MM.1S (cell line): ENCODE measurements around the gene ART5.

Source experiments
- DNase-seq: peaks from one replicate; pipeline ENCODE4 v3.0.0-alpha.2; 2015
- H2AFZ ChIP-seq: fragments of 300-600 bp; sonication (generic); 2 replicates; pipeline ENCODE4 v1.6.0; 2016; ENCODE audit warnings: antibody characterized with exemption, low read length
- H3F3A ChIP-seq: fragments of 300-600 bp; sonication (generic); 2 replicates; pipeline ENCODE4 v1.6.1; 2016; ENCODE audit warnings: mild to moderate bottlenecking, antibody characterized with exemption, low read length, moderate library complexity, mixed read lengths; ENCODE audit not compliant: insufficient read depth
- H3K27ac ChIP-seq: fragments of 300-600 bp; sonication (generic); 2 replicates; pipeline ENCODE4 v1.5.1; 2016; ENCODE audit warnings: mild to moderate bottlenecking, low read length
- H3K27me3 ChIP-seq: fragments of 300-600 bp; sonication (generic); replicated peaks from 2 replicates; pipeline ENCODE4 v1.6.0; 2016; ENCODE audit warnings: low read length; ENCODE audit not compliant: insufficient read depth
- H3K36me3 ChIP-seq: fragments of 300-600 bp; sonication (generic); replicated peaks from 2 replicates; pipeline ENCODE4 v1.6.1; 2016; ENCODE audit warnings: mild to moderate bottlenecking, low read length, mixed read lengths; ENCODE audit not compliant: insufficient read depth
- H3K4me1 ChIP-seq: fragments of 300-600 bp; sonication (generic); 2 replicates; pipeline ENCODE4 v1.6.1; 2016; ENCODE audit warnings: low read length, mixed read lengths
- H3K4me2 ChIP-seq: fragments of 300-600 bp; sonication (generic); 2 replicates; pipeline ENCODE4 v1.6.0; 2016; ENCODE audit warnings: low read depth, low read length
- H3K4me3 ChIP-seq: fragments of 300-600 bp; sonication (generic); 2 replicates; pipeline ENCODE4 v1.5.1; 2016; ENCODE audit warnings: low read length, mixed read lengths
- H3K79me2 ChIP-seq: fragments of 300-600 bp; sonication (generic); 2 replicates; pipeline ENCODE4 v1.6.1; 2016; ENCODE audit warnings: mixed run types, low read length, mixed read lengths
- H3K9ac ChIP-seq: fragments of 300-600 bp; sonication (generic); 2 replicates; pipeline ENCODE4 v1.6.1; 2016; ENCODE audit warnings: low read length, mixed read lengths
- H3K9me2 ChIP-seq: fragments of 300-600 bp; sonication (generic); replicated peaks from 2 replicates; pipeline ENCODE4 v1.6.1; 2016; ENCODE audit warnings: mild to moderate bottlenecking, low read length, mixed read lengths; ENCODE audit not compliant: insufficient read depth
- H3K9me3 ChIP-seq: fragments of 300-600 bp; sonication (generic); replicated peaks from 2 replicates; pipeline ENCODE4 v1.6.1; 2016; ENCODE audit warnings: mild to moderate bottlenecking, low read length, mixed read lengths; ENCODE audit not compliant: insufficient read depth
- H4K20me1 ChIP-seq: fragments of 300-600 bp; sonication (generic); 2 replicates; pipeline ENCODE4 v1.6.1; 2016; ENCODE audit warnings: mild to moderate bottlenecking, low read length, moderate library complexity, mixed read lengths; ENCODE audit not compliant: insufficient read depth
- EZH2 ChIP-seq: fragments of 300-600 bp; sonication (generic); optimal IDR thresholded peaks from 2 replicates; pipeline ENCODE3; 2017; ENCODE audit warnings: low read depth, mild to moderate bottlenecking, antibody characterized with exemption, low read length, mixed read lengths
- EZH2phosphoT487 ChIP-seq: fragments of 300-600 bp; sonication (generic); IDR thresholded peaks from 2 replicates; pipeline ENCODE4 v1.6.1; 2018; ENCODE audit warnings: antibody characterized with exemption, low read length
- TF ChIP-seq, protein P1 (sequence below): fragments of 300-600 bp; sonication (generic); IDR thresholded peaks from 2 replicates; pipeline ENCODE4 v1.5.1; 2016; ENCODE audit warnings: antibody characterized with exemption, low read length, mixed read lengths

The ART5 gene

DNA sequence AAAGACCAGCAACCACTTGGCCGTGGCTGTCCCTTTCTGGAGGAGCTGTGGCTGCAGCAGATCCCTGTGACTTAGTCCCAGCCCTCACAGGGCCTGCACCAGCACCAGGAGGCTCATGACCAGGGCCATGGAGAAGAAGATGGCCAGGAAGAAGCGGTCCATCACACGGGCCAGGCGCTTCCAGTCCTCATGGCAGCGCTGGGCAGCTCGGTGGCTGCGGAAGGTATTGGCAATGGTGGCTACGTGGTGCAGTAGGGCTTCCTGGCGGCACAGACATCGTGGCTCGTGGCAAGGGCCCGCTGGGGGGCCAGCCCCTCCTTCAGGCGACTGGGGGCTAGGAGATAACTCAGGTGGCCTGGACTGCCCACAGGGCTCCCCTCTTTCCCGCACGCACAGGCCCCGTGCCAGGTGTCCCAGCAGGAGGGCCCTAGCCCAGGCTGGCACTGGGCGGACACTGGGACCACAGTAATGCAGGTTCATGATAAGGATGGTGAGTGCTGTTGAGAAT, 24.3 kb upstream of the ART5 start:
- Histone ChIP-seq H3K9me3 (no peaks in the 10 kb centered on the region), H3K4me2 (no peak overlapping the region), H3K4me3 (no peak overlapping the region), H3K27ac (no peak overlapping the region), H3K4me1 (no peaks in the 10 kb centered on the region), H2AFZ (no peak overlapping the region), H3K9ac (no peak overlapping the region), H3K27me3 (no peaks in the 10 kb centered on the region), H3K9me2 (no peaks in the 10 kb centered on the region), H3K79me2 (no peaks in the 10 kb centered on the region), H3K36me3 (no peaks in the 10 kb centered on the region), H4K20me1 (no peaks in the 10 kb centered on the region), H3F3A (no peaks in the 10 kb centered on the region)
- TF ChIP-seq EZH2phosphoT487, result no peak
- no peak for TF ChIP-seq EZH2
- TF ChIP-seq, protein P1, sequence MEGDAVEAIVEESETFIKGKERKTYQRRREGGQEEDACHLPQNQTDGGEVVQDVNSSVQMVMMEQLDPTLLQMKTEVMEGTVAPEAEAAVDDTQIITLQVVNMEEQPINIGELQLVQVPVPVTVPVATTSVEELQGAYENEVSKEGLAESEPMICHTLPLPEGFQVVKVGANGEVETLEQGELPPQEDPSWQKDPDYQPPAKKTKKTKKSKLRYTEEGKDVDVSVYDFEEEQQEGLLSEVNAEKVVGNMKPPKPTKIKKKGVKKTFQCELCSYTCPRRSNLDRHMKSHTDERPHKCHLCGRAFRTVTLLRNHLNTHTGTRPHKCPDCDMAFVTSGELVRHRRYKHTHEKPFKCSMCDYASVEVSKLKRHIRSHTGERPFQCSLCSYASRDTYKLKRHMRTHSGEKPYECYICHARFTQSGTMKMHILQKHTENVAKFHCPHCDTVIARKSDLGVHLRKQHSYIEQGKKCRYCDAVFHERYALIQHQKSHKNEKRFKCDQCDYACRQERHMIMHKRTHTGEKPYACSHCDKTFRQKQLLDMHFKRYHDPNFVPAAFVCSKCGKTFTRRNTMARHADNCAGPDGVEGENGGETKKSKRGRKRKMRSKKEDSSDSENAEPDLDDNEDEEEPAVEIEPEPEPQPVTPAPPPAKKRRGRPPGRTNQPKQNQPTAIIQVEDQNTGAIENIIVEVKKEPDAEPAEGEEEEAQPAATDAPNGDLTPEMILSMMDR, result no peak
- DNase-seq, result no peak

DNA sequence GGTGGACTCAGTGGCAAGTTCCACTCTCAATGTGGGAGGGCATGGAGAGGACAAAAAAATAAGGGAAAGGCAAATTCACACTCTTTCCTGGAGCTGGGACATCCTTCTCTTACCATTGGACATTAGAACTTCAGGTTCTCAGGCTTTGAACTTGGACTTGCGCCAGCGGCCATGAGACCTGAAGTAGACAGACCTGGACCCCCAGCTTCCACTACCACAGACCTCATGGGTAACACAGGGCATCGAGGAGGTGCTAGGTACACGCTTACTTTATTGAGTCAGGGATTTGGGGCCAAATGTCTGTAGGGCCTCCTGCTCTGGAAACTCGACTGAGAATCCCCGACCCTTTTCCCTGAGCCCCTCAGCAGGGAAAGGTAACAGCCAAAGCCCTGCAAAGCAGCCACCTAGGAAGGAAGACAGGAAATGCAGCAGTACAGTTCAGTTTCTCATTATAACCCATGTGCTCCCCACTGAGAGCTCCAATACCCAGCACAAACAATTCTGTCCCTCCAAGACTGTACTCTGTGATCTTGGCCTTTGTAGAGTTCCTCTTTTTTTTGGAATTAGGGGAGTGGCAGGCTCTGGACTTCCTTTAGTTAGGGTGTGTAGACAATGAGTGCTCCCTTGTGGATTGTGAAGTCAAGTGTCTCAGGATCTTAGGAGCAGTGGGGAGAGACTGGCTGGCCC, 23.7 kb upstream of the ART5 start:
- DNase-seq, result no peak
- Histone ChIP-seq H2AFZ (no peak overlapping the region), H3K36me3 (no peaks in the 10 kb centered on the region), H3K27ac (no peak overlapping the region), H3K27me3 (no peaks in the 10 kb centered on the region), H3K9ac (no peak overlapping the region), H3F3A (no peaks in the 10 kb centered on the region), H3K4me1 (no peaks in the 10 kb centered on the region), H3K79me2 (no peaks in the 10 kb centered on the region), H3K9me3 (no peaks in the 10 kb centered on the region), H4K20me1 (no peaks in the 10 kb centered on the region), H3K4me3 (no peak overlapping the region), H3K4me2 (no peak overlapping the region), H3K9me2 (no peaks in the 10 kb centered on the region)
- no peak for TF ChIP-seq EZH2phosphoT487
- TF ChIP-seq, protein P1, result no peak
- no peak for TF ChIP-seq EZH2

DNA sequence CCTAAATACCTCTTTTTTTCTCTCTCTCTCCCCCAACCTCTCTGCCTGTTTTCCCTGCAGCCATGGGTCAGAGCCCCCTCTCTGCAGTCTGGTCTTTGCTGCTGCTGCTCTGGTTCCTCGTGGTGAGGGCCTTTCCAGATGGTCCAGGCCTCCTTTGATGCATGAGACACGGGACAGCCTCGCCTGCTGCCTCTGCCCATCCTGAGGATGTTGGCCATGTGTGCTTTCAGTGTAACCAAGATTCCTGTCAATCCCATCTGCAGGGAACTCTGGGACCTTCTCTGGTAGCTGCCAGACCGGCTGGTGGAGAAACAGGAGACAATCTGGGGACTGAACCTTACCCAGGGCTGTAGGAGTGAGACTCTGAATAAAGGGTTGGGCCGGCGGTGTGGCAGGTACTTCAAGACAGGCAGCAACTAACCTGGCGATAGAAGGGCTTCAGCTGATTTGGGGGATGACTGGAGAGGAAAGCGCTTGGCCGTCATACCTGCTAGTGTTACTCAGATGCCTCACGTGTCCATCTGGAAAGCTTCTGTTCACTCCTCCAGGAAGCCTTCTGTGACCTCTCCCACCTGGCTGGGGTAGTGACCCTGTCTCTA, 22.3 kb upstream of the ART5 start:
- Histone ChIP-seq H2AFZ (no peak overlapping the region), H4K20me1 (no peaks in the 10 kb centered on the region), H3K4me3 (no peak overlapping the region), H3F3A (no peaks in the 10 kb centered on the region), H3K4me2 (no peak overlapping the region), H3K4me1 (no peaks in the 10 kb centered on the region), H3K9me2 (no peaks in the 10 kb centered on the region), H3K9me3 (no peaks in the 10 kb centered on the region), H3K27me3 (no peaks in the 10 kb centered on the region), H3K79me2 (no peaks in the 10 kb centered on the region), H3K27ac (no peak overlapping the region), H3K36me3 (no peaks in the 10 kb centered on the region), H3K9ac (no peak overlapping the region)
- DNase-seq, result no peak
- no peak for TF ChIP-seq EZH2phosphoT487
- TF ChIP-seq EZH2, result no peak
- TF ChIP-seq, protein P1, result no peak
